H1 (cell line): ENCODE data around the gene AQP6. TPM values are rescaled to one million over a fixed set of nuclear protein-coding genes. Genes with fewer than 3 reads are reported as not detected.

ENCODE experiments used
- KDM1A ChIP-seq: fragments of 200-600, 300-600 bp; sonication (generic); IDR thresholded peaks from 2 replicates; pipeline ENCODE4 v1.7.1; 2016; ENCODE audit warnings: mild to moderate bottlenecking, low read length, borderline replicate concordance
- RAD21 ChIP-seq, 2 experiments: IDR thresholded peaks in 1 of 2; conservative IDR thresholded peaks in 1 of 2; 2 replicates each; pipeline ENCODE4 v1.6.1; 2011; ENCODE audit warnings: low read depth in 2 of 2, low read length in 2 of 2, improper control_type of control experiment in 1 of 2, inconsistent platforms in 1 of 2, mild to moderate bottlenecking in 1 of 2, moderate library complexity in 1 of 2
- RNF2 ChIP-seq: fragments of 200-900, 300-1000 bp; sonication (generic); IDR thresholded peaks from 2 replicates; pipeline ENCODE4 v1.7.1; 2016; ENCODE audit warnings: borderline replicate concordance, low read depth, mild to moderate bottlenecking, antibody characterized with exemption, low read length; ENCODE audit not compliant: poor library complexity, severe bottlenecking; ENCODE audit errors: missing control alignments
- polyA plus RNA-seq, 7 experiments: library from polyadenylated mRNA; depleted of rRNA in 3 of 7; stranded (reverse) in 5 of 7; unstranded in 2 of 7; fragments of >200 nt in 5 of 7; fragments of 200-250 nt in 2 of 7; gene quantifications; 1 replicate in 5 of 7; 2 replicates in 1 of 7; 4 replicates in 1 of 7; pipeline versions ENCODE4 v1.2.1 to v1.2.3, GENCODE V29; 2011 to 2013; ENCODE audit warnings: missing spikeins in 2 of 7, mixed read lengths in 2 of 7
- total RNA-seq: library from RNA; stranded (reverse); fragmentation: NEBNext Ultra II Directional; extraction: Animal tissue kit (Norgen Biotek cat#: 25700); gene quantifications from 2 replicates; pipeline ENCODE4 v1.2.1, GENCODE V29; 2021

AQP6 gene
- total and polyA plus RNA-seq, 2 of the 8 experiments (the other 6 are each of a cell fraction or from before 2014, with no cell fraction given) = 0.03 to 0.17 TPM

- TF ChIP-seq RAD21 (IDR thresholded peaks at IDR 0.05 in 1 of 2, conservative IDR thresholded peaks at IDR 0.05 in 1 of 2; ENCODE audit: low read depth in 2 of 2, low read length in 2 of 2) = no peak
- TF ChIP-seq KDM1A = peak; percentile 94
- no peak for TF ChIP-seq RNF2
These were observed 17.6 kb upstream of the AQP6 start (continued) for GRCh38 chr12:49954863-49955830.
